CD14-positive monocyte (primary cell): ENCODE measurements around the gene CPE. TPM values are rescaled to one million over a fixed set of nuclear protein-coding genes. Genes with fewer than 3 reads are reported as not detected.

Experiments
- DNase-seq, 3 donors: peaks; one replicate each; pipeline ENCODE4 v3.0.0-alpha.2; 2011 to 2022
- H2AFZ ChIP-seq: 2 replicates; pipeline ENCODE4 v1.6.0; 2012; ENCODE audit warnings: mild to moderate bottlenecking, low read depth, low read length, inconsistent platforms; ENCODE audit not compliant: insufficient read depth, poor library complexity, severe bottlenecking
- H3K27ac ChIP-seq, 2 donors: 1 replicate in 1 of 2; 2 replicates in 1 of 2; pipeline ENCODE4 v1.5.1; 2012 to 2013; ENCODE audit warnings: low read length in 2 of 2, control low read depth in 1 of 2, inconsistent platforms in 1 of 2, low read depth in 1 of 2, mild to moderate bottlenecking in 1 of 2
- H3K27me3 ChIP-seq, 2 donors: one replicate each; pipeline versions ENCODE4 v1.6.0 to v1.6.1; 2011 to 2013; ENCODE audit warnings: low read length in 2 of 2; ENCODE audit not compliant: control insufficient read depth in 2 of 2, insufficient read depth in 2 of 2
- H3K36me3 ChIP-seq, 2 donors: replicated peaks in 1 of 2; 1 replicate in 1 of 2; 2 replicates in 1 of 2; pipeline versions ENCODE4 v1.5.1 to v1.6.1; 2012 to 2013; ENCODE audit warnings: low read length in 2 of 2, control low read depth in 1 of 2, inconsistent platforms in 1 of 2, mild to moderate bottlenecking in 1 of 2; ENCODE audit not compliant: insufficient read depth in 2 of 2, control insufficient read depth in 1 of 2
- H3K4me1 ChIP-seq, 2 donors: 1 replicate in 1 of 2; 2 replicates in 1 of 2; pipeline versions ENCODE4 v1.5.1 to v1.6.1; 2012 to 2013; ENCODE audit warnings: low read length in 2 of 2, control low read depth in 1 of 2, inconsistent platforms in 1 of 2, mild to moderate bottlenecking in 1 of 2, moderate library complexity in 1 of 2; ENCODE audit not compliant: insufficient read depth in 2 of 2, control insufficient read depth in 1 of 2
- H3K4me2 ChIP-seq: replicated peaks from 2 replicates; pipeline ENCODE3; 2012; ENCODE audit warnings: low read length, moderate library complexity, mild to moderate bottlenecking; ENCODE audit not compliant: poor library complexity, severe bottlenecking; ENCODE audit errors: extremely low read depth
- H3K4me3 ChIP-seq, 3 experiments: fragments of 200-600 bp in 1 of 3; sonication (generic) in 1 of 3; replicated peaks in 1 of 3; 1 replicate in 2 of 3; 2 replicates in 1 of 3; pipeline ENCODE4 v1.5.1; 2011 to 2013; ENCODE audit warnings: low read length in 3 of 3, mild to moderate bottlenecking in 3 of 3, control low read depth in 2 of 3, low read depth in 2 of 3, inconsistent platforms in 1 of 3, moderate library complexity in 1 of 3
- H3K79me2 ChIP-seq: 2 replicates; pipeline ENCODE4 v1.6.0; 2012; ENCODE audit warnings: mild to moderate bottlenecking, control low read depth, inconsistent platforms, low read length, moderate library complexity; ENCODE audit not compliant: insufficient read depth
- H3K9ac ChIP-seq: 2 replicates; pipeline ENCODE4 v1.6.0; 2017; ENCODE audit warnings: low read length, mild to moderate bottlenecking; ENCODE audit not compliant: insufficient read depth, poor library complexity, severe bottlenecking
- H3K9me3 ChIP-seq, 2 donors: replicated peaks in 1 of 2; 1 replicate in 1 of 2; 2 replicates in 1 of 2; pipeline versions ENCODE4 v1.5.1 to v1.6.1; 2012 to 2013; ENCODE audit warnings: low read length in 2 of 2, control low read depth in 1 of 2; ENCODE audit not compliant: control insufficient read depth in 1 of 2, insufficient read depth in 1 of 2
- H4K20me1 ChIP-seq: 2 replicates; pipeline ENCODE4 v1.6.0; 2012; ENCODE audit warnings: mild to moderate bottlenecking, low read length, control low read depth, moderate library complexity; ENCODE audit not compliant: insufficient read depth
- H3K27ac Mint-ChIP-seq, 7 donors: one replicate each; pipeline ENCODE4 v1.8.0; 2020; ENCODE audit warnings: mild to moderate bottlenecking in 7 of 7, mixed read lengths in 7 of 7, moderate library complexity in 6 of 7, inconsistent platforms in 2 of 7
- H3K27me3 Mint-ChIP-seq, 3 donors: one replicate each; pipeline ENCODE4 v1.8.0; 2021 to 2022; ENCODE audit warnings: low read depth in 3 of 3, mild to moderate bottlenecking in 3 of 3, mixed read lengths in 3 of 3, moderate library complexity in 3 of 3, inconsistent platforms in 1 of 3
- H3K36me3 Mint-ChIP-seq, 2 donors: one replicate each; pipeline ENCODE4 v1.8.0; 2020; ENCODE audit warnings: mixed read lengths in 2 of 2, inconsistent platforms in 1 of 2, mild to moderate bottlenecking in 1 of 2
- H3K4me1 Mint-ChIP-seq: one replicate; pipeline ENCODE4 v1.8.0; 2020; ENCODE audit warnings: mild to moderate bottlenecking, mixed read lengths
- H3K4me3 Mint-ChIP-seq, 2 donors: one replicate each; pipeline ENCODE4 v1.8.0; 2020; ENCODE audit warnings: mild to moderate bottlenecking in 2 of 2, mixed read lengths in 2 of 2, moderate library complexity in 1 of 2
- H3K9me3 Mint-ChIP-seq, 7 donors: one replicate each; pipeline ENCODE4 v1.8.0; 2020 to 2022; ENCODE audit warnings: mixed read lengths in 7 of 7, mild to moderate bottlenecking in 6 of 7, moderate library complexity in 6 of 7, inconsistent platforms in 2 of 7
- WGBS: methylation state at CpG from one replicate; pipeline ENCODE4 v1.1.5; 2013; ENCODE audit warnings: missing lambda C conversion rate; ENCODE audit not compliant: insufficient coverage; 5-methylcytosine and 5-hydroxymethylcytosine counted together
- intact Hi-C, 2 donors: fragments of 100-400 bp; cut with micrococcal nuclease; formaldehyde crosslinking; loops; one replicate each; pipeline versions ENCODE4 v1.15.0 to v1.15.1; 2023
- polyA plus RNA-seq, 3 donors: library from polyadenylated mRNA; depleted of rRNA in 1 of 3; unstranded in 2 of 3; stranded (reverse) in 1 of 3; fragments of 300-500 nt in 2 of 3; fragments of >200 nt in 1 of 3; fragmentation: Illumina TruSeq in 2 of 3; gene quantifications; 1 replicate in 2 of 3; 2 replicates in 1 of 3; pipeline ENCODE4 v1.2.3, GENCODE V29; 2012 to 2021
- TF ChIP-seq, protein P1 (sequence below): fragments of 200-600 bp; IDR thresholded peaks from one replicate; pipeline ENCODE4 v1.8.0; 2022; ENCODE audit warnings: antibody characterized with exemption, mild to moderate bottlenecking

CPE gene
- polyA plus RNA-seq, 3 donors, result 0.09 to 0.13 TPM; not detected in 1

DNA sequence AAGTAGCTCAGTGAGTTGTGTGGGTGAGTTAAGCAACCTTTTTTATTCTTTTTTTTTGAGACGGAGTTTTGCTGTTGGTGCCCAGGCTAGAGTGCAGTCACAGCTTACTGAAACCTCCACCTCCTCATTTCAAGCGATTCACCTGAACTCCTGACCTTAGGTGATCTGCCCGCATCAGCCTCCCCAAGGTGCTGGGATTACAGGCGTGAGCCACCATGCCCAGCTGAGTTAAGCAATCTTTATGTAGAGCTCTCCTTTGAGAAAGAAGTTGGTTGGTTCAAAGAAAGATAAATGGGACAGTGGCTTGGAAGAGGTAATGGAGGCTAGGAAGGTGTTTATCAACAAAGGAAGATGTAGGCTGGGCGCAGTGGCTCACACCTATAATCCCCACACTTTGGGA, 48.1 kb upstream of the CPE start:
- no peaks in the 10 kb centered on the region for H3K27me3 ChIP-seq
- Mint-ChIP-seq H3K9me3 (no peaks in the 10 kb centered on the region), H3K4me1 (peaks cover 28% of the 10 kb centered on the region), H3K36me3 (peaks cover 26 to 28% of the 10 kb centered on the region in 2 donors), H3K27ac (peak overlapping the region in 4 of 7 donors; percentile 10 to 46 (median 28)), H3K4me3 (no peak overlapping the region), H3K27me3 (no peaks in the 10 kb centered on the region)
- no peak for DNase-seq
- WGBS, result no CpG with 5 or more reads among the region's 5 CpGs
- H3K9me3 ChIP-seq, result no peaks in the 10 kb centered on the region
- no peak overlapping the region for H2AFZ ChIP-seq
- H3K4me1 ChIP-seq, result peaks cover 22% of the 10 kb centered on the region in 2 donors
- H3K79me2 ChIP-seq, result peaks cover 60% of the 10 kb centered on the region
- TF ChIP-seq, protein P1, sequence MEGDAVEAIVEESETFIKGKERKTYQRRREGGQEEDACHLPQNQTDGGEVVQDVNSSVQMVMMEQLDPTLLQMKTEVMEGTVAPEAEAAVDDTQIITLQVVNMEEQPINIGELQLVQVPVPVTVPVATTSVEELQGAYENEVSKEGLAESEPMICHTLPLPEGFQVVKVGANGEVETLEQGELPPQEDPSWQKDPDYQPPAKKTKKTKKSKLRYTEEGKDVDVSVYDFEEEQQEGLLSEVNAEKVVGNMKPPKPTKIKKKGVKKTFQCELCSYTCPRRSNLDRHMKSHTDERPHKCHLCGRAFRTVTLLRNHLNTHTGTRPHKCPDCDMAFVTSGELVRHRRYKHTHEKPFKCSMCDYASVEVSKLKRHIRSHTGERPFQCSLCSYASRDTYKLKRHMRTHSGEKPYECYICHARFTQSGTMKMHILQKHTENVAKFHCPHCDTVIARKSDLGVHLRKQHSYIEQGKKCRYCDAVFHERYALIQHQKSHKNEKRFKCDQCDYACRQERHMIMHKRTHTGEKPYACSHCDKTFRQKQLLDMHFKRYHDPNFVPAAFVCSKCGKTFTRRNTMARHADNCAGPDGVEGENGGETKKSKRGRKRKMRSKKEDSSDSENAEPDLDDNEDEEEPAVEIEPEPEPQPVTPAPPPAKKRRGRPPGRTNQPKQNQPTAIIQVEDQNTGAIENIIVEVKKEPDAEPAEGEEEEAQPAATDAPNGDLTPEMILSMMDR, result no peak
- H3K4me3 ChIP-seq, result no peak overlapping the region
- peaks cover 10 to 30% of the 10 kb centered on the region in 2 donors for H3K36me3 ChIP-seq
- H3K4me2 ChIP-seq, result no peak overlapping the region
- intact Hi-C loops, result no loop called here
- no peak overlapping the region for H3K27ac ChIP-seq
- H4K20me1 ChIP-seq, result no peaks in the 10 kb centered on the region
- no peak overlapping the region for H3K9ac ChIP-seq

- peaks cover 10 to 32% of the 10 kb centered on the region in 2 donors for H3K36me3 ChIP-seq
- H3K4me3 ChIP-seq, result no peak overlapping the region
- H3K79me2 ChIP-seq, result peaks cover 60% of the 10 kb centered on the region
- H3K4me1 ChIP-seq, result peaks cover 15 to 16% of the 10 kb centered on the region in 2 donors
- H3K4me2 ChIP-seq, result no peak overlapping the region
- intact Hi-C loops, result no loop called here
- Mint-ChIP-seq H3K4me3 (no peak overlapping the region), H3K36me3 (peaks cover 26 to 28% of the 10 kb centered on the region in 2 donors), H3K27ac (peak overlapping the region in 1 of 7 donors; percentile 28), H3K9me3 (no peaks in the 10 kb centered on the region), H3K4me1 (peaks cover 21% of the 10 kb centered on the region), H3K27me3 (no peaks in the 10 kb centered on the region)
- TF ChIP-seq, protein P1, result no peak
- H3K9ac ChIP-seq, result no peak overlapping the region
- H3K27me3 ChIP-seq, result no peaks in the 10 kb centered on the region
- H4K20me1 ChIP-seq, result no peaks in the 10 kb centered on the region
- no peaks in the 10 kb centered on the region for H3K9me3 ChIP-seq
- H3K27ac ChIP-seq, result no peak overlapping the region
- DNase-seq, result no peak
- WGBS, result 100% methylated on average over 1 of the region's 1 CpG
- no peak overlapping the region for H2AFZ ChIP-seq
Observed at GRCh38 chr4:165331359-165331758, 47.4 kb upstream of the CPE start.
